ENCODE measurements around the gene ENDOG.

DNA sequence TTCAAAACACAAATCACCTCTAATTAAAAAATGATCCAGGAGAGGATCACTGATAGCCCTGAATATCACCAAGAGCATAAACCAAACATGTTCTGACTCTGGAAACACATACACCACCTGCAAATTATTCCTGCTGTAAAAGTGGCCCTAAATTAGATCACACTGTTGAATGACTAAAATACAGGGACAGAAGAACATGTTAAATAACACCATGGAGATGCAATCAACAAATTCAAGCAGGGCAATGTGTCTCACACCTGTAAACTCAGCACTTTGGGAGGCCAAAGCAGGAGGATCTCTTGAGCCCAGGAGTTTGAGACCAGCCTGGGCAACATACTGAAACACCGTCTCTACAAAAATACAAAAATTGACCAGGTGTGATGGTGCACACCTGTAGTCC is 29.5 kb downstream of the ENDOG start:
- TF ChIP-seq CTCF (IDR thresholded peaks at IDR 0.05) (no peak), POLR2A (IDR thresholded peaks at IDR 0.05) (no peak)
